Activated CD8-positive, alpha-beta T cell treated with anti-CD3 and anti-CD28 coated beads for 36 hours (primary cell): ENCODE results near the gene ST6GALNAC5. TPM values are rescaled to one million over a fixed set of nuclear protein-coding genes. Genes with fewer than 3 reads are reported as not detected.
A peak's percentile ranks its signal among the peaks of the same experiment; 100 is the strongest.

Experiments used
- ATAC-seq: fragments of 200-7000 bp; cut with Tn5 transposase; one replicate; pipeline ENCODE4 v1.10.0; 2021; ENCODE audit warnings: mild to moderate bottlenecking, moderate library complexity
- CTCF ChIA-PET: fragments of 350-600 bp; sonication (Branson Sonifier 250); formaldehyde crosslinking; loops from one replicate; lab custom pipeline; 2021; ENCODE audit warnings: antibody characterized with exemption; lab: Charles Lee
- POLR2A ChIA-PET: fragments of 350-600 bp; sonication (Branson Sonifier 250); formaldehyde crosslinking; loops from one replicate; lab custom pipeline; 2021; ENCODE audit warnings: antibody characterized with exemption; lab: Charles Lee
- DNase-seq: peaks from one replicate; pipeline ENCODE4 v3.0.0-alpha.2; 2020
- H3K27ac Mint-ChIP-seq: one replicate; pipeline ENCODE4 v1.8.0; 2021; ENCODE audit warnings: mild to moderate bottlenecking, mixed read lengths
- H3K27me3 Mint-ChIP-seq: one replicate; pipeline ENCODE4 v1.8.0; 2021; ENCODE audit warnings: mixed read lengths
- H3K36me3 Mint-ChIP-seq: one replicate; pipeline ENCODE4 v1.8.0; 2021; ENCODE audit warnings: low read depth, mixed read lengths
- H3K4me1 Mint-ChIP-seq: one replicate; pipeline ENCODE4 v1.8.0; 2021; ENCODE audit warnings: low read depth, mixed read lengths
- H3K4me3 Mint-ChIP-seq: one replicate; pipeline ENCODE4 v1.8.0; 2021; ENCODE audit warnings: mild to moderate bottlenecking, moderate library complexity, mixed read lengths
- H3K9me3 Mint-ChIP-seq: one replicate; pipeline ENCODE4 v1.8.0; 2021; ENCODE audit warnings: mixed read lengths
- CTCF ChIP-seq: fragments of 200-600 bp; IDR thresholded peaks from one replicate; pipeline ENCODE4 v1.8.0; 2022; ENCODE audit warnings: antibody characterized with exemption, mild to moderate bottlenecking
- intact Hi-C: fragments of 100-400 bp; cut with micrococcal nuclease; formaldehyde crosslinking; loops from one replicate; pipeline ENCODE4 v1.10.0; 2022
- total RNA-seq, 2 experiments: library from RNA; stranded (reverse); gene quantifications; one replicate each; pipeline ENCODE4 v1.2.3, GENCODE V29; 2021

ST6GALNAC5 gene
- total RNA-seq, 2 experiments from 2014 or later: not detected

DNA sequence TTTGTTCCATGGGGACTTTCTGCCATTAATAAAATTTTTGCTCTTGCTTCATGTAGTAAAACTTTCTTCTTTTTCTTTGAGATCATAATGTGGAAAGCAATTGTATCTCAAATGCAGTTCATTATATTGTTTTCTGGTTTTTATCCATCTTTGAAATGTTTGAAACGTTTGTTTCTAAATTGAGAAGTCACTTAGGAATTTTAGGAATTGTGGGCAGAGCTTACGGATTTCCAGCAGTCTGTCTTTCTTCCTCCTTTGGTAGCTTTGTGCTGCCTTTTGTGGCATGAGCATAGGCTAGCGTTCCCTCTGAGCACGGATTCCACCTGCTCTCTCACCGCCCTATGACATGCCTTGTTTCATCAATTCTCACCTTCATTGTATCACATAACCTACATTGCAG is 2.9 kb upstream of the ST6GALNAC5 start:
- ATAC-seq (no peak), DNase-seq (no peak)
- Mint-ChIP-seq H3K4me1 (peaks cover 10% of the 10 kb centered on the region), H3K9me3 (no peaks in the 10 kb centered on the region), H3K27ac (no peak overlapping the region), H3K36me3 (no peaks in the 10 kb centered on the region), H3K4me3 (no peak overlapping the region), H3K27me3 (peaks cover 41% of the 10 kb centered on the region)
- ChIA-PET POLR2A (no interaction called here), CTCF (no interaction called here)
- no peak for TF ChIP-seq CTCF
- intact Hi-C loops: no loop called here

DNA sequence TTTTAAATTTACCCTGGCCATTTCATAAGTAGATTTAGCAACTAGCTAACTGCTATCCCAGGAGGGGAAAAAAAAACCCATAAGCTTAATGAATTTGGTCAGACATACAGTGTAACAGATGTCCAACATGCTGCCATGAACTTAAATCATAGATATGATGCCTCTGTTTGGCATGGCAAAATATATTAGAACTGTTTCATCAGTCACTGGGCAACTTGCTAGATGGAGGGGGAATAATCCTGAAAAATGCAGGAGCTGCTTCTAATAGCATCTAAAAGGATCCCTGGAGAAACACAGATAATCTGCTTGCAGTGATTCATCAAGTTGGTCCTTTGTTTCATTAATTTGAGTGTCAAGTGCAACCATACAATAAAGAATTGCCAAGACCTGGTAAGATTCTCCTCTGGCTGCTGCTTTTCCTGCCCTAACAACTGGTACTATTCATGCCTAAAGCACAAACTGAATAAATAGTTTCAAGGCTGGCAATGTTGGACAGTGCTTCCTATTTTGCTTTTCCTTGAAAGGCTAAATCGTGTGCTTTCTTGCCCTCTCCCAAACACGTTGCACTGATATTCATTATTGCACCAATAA is 1.5 kb upstream of the ST6GALNAC5 start:
- ChIA-PET CTCF (no interaction called here), POLR2A (no interaction called here)
- no peak for ATAC-seq
- H3K27ac Mint-ChIP-seq: no peak overlapping the region
- H3K9me3 Mint-ChIP-seq: no peaks in the 10 kb centered on the region
- DNase-seq: no peak
- H3K4me1 Mint-ChIP-seq: peaks cover 10% of the 10 kb centered on the region
- no peaks in the 10 kb centered on the region for H3K36me3 Mint-ChIP-seq
- intact Hi-C loops: no loop called here
- H3K27me3 Mint-ChIP-seq: peaks cover 46% of the 10 kb centered on the region
- H3K4me3 Mint-ChIP-seq: no peak overlapping the region
- TF ChIP-seq CTCF: no peak

- no peak for TF ChIP-seq CTCF
- Mint-ChIP-seq H3K27ac (no peak overlapping the region), H3K9me3 (no peaks in the 10 kb centered on the region), H3K4me1 (peaks cover 10% of the 10 kb centered on the region), H3K4me3 (no peak overlapping the region), H3K36me3 (no peaks in the 10 kb centered on the region), H3K27me3 (peaks cover 51% of the 10 kb centered on the region)
- intact Hi-C loops: no loop called here
- CTCF ChIA-PET: no interaction called here
- DNase-seq (no peak), ATAC-seq (no peak)
- POLR2A ChIA-PET: no interaction called here
Measured at GRCh38 chr1:76866566-76866965, 714 bp upstream of the ST6GALNAC5 start.

GRCh38 chr1:76868154-76868882 is 1.0 kb downstream of the ST6GALNAC5 start:
- DNase-seq: peak; percentile 38
- Mint-ChIP-seq H3K36me3 (no peaks in the 10 kb centered on the region), H3K4me3 (peak overlapping the region; percentile 55), H3K27me3 (peaks cover 54% of the 10 kb centered on the region), H3K9me3 (no peaks in the 10 kb centered on the region), H3K27ac (no peak overlapping the region), H3K4me1 (peaks cover 10% of the 10 kb centered on the region)
- intact Hi-C loops: no loop called here
- ChIA-PET POLR2A (no interaction called here), CTCF (no interaction called here)
- ATAC-seq: peak; percentile 71
- TF ChIP-seq CTCF: peak; percentile 15

GRCh38 chr1:76868916-76869315 is 1.6 kb downstream of the ST6GALNAC5 start:
- ATAC-seq: no peak
- intact Hi-C loops: no loop called here
- peaks cover 54% of the 10 kb centered on the region for H3K27me3 Mint-ChIP-seq
- no peaks in the 10 kb centered on the region for H3K36me3 Mint-ChIP-seq
- H3K9me3 Mint-ChIP-seq: no peaks in the 10 kb centered on the region
- POLR2A ChIA-PET: no interaction called here
- DNase-seq: no peak
- CTCF ChIA-PET: no interaction called here
- no peak overlapping the region for H3K27ac Mint-ChIP-seq
- H3K4me1 Mint-ChIP-seq: peaks cover 10% of the 10 kb centered on the region
- TF ChIP-seq CTCF: no peak
- H3K4me3 Mint-ChIP-seq: no peak overlapping the region
